ENCODE measurements around the gene NEO1. TPM values are rescaled to one million over a fixed set of nuclear protein-coding genes. Genes with fewer than 3 reads are reported as not detected.

Gene NEO1
- total RNA-seq = 1 to 10 TPM; 3.6 to 8.0 TPM

GRCh38 chr15:73051807-73052652 lies at the start of gene NEO1:
TSS of gene NEO1 (plus strand) at chr15:73052463. CDS start at chr15:73052676, 213 bp downstream.
- Mint-ChIP-seq H3K27ac (peak within 1 kb of the TSS in 1 of 2 donors; percentile 23), H3K4me1 (ENCODE audit: low read depth in 2 of 2) (peaks cover 6 to 7% of the 10 kb centered on the region in 2 donors), H3K36me3 (no peaks in the 10 kb centered on the region), H3K27me3 (peaks cover 14 to 16% of the 10 kb centered on the region in 2 donors), H3K4me3 (peak within 1 kb of the TSS; percentile 82), H3K9me3 (no peaks in the 10 kb centered on the region)
- DNase-seq (ENCODE audit: low spot score) = peak; percentile 86
- ATAC-seq = peak; percentile 90 to 91

GRCh38 chr15:73004462-73004861 lies 47.8 kb upstream of the NEO1 start:
- H3K9me3 Mint-ChIP-seq = no peaks in the 10 kb centered on the region
- peaks cover 0 to 6% of the 10 kb centered on the region in 2 donors for H3K4me1 Mint-ChIP-seq (ENCODE audit: low read depth in 2 of 2)
- no peak overlapping the region for H3K4me3 Mint-ChIP-seq
- ATAC-seq (no peak), DNase-seq (ENCODE audit: low spot score) (no peak)
- no peaks in the 10 kb centered on the region for H3K36me3 Mint-ChIP-seq
- H3K27me3 Mint-ChIP-seq = peaks cover 18 to 23% of the 10 kb centered on the region in 2 donors
- no peak overlapping the region for H3K27ac Mint-ChIP-seq

GRCh38 chr15:73005032-73005431 lies 47.2 kb upstream of the NEO1 start:
- DNase-seq (ENCODE audit: low spot score) = no peak
- Mint-ChIP-seq H3K4me1 (ENCODE audit: low read depth in 2 of 2) (peaks cover 0 to 6% of the 10 kb centered on the region in 2 donors), H3K36me3 (no peaks in the 10 kb centered on the region), H3K27me3 (peaks cover 18 to 23% of the 10 kb centered on the region in 2 donors), H3K27ac (no peak overlapping the region), H3K9me3 (no peaks in the 10 kb centered on the region), H3K4me3 (no peak overlapping the region)
- no peak for ATAC-seq

DNA sequence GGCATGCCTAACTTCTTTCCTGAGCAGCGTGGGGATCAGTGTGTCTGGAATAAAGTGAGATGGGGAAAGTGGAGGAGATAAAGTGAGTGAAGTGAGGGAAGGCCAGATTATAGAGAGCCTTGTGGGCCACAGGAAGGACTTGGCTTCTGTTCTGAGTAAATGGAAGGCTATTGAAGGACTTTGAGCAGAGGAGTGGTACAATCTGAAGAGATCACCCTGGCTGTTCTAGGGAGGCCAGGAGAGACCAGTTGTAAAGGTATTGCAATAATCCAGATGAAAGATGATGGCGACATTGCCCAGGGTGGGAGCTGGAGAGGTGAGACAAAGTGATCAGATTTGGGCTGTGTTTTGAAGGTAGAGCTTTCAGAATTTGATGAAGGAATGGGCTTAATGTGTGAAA lies 46.8 kb upstream of the NEO1 start:
- H3K9me3 Mint-ChIP-seq = no peaks in the 10 kb centered on the region
- no peak for ATAC-seq
- H3K27me3 Mint-ChIP-seq = peaks cover 18 to 23% of the 10 kb centered on the region in 2 donors
- peaks cover 0 to 6% of the 10 kb centered on the region in 2 donors for H3K4me1 Mint-ChIP-seq (ENCODE audit: low read depth in 2 of 2)
- no peak for DNase-seq (ENCODE audit: low spot score)
- H3K36me3 Mint-ChIP-seq = no peaks in the 10 kb centered on the region
- no peak overlapping the region for H3K4me3 Mint-ChIP-seq
- no peak overlapping the region for H3K27ac Mint-ChIP-seq

GRCh38 chr15:73006523-73006922 lies 45.7 kb upstream of the NEO1 start:
- no peak overlapping the region for H3K27ac Mint-ChIP-seq
- peaks cover 0 to 6% of the 10 kb centered on the region in 2 donors for H3K4me1 Mint-ChIP-seq (ENCODE audit: low read depth in 2 of 2)
- peaks cover 18 to 23% of the 10 kb centered on the region in 2 donors for H3K27me3 Mint-ChIP-seq
- H3K4me3 Mint-ChIP-seq = no peak overlapping the region
- no peaks in the 10 kb centered on the region for H3K36me3 Mint-ChIP-seq
- no peak for DNase-seq (ENCODE audit: low spot score)
- ATAC-seq = no peak
- no peaks in the 10 kb centered on the region for H3K9me3 Mint-ChIP-seq

DNA sequence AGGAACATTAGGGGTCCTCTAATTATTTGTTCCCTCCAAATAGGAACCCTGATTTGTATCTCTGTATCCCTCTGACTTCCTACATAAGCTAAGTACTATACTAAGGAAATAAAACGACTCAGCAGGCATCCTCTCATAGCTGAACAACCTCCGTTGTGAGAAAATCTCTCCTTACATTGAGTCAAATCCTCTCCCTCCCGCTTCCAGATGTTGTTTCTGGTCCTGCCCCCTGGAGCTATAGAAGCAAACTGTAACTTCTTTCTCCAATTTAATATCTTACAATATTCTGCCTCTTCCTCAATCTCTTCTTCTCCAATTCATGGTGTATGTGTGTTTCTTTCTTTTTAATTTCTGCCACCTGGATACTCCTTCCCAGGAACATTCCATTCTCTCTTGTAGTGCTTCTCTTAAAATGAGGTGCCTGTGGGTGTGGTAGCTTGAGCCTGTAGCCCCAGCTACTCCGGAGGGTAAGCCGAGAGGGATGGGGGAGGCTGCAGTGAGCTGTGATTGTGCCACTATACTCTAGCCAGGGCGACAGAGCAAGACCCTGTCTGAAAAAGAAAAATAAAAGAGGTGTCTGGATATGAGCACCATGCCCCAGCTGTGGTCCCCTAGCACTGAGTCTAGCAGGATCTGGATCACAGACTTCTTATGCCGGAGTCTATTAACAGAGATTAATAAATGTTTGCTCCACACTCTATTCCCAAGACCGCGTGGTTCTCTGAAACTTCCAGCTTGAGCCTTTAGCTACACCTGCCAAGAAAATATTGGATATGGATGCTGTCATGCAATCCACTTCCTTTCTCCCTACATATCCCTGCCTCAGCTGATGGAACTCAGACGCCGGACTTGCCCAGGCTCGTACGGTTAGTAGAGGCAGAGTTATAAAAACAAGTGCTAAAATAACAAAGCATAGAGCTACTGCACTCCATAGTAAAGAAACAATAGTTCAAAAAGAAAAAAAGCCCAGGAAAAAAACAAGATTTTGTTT lies 42.9 kb upstream of the NEO1 start:
- Mint-ChIP-seq H3K4me1 (ENCODE audit: low read depth in 2 of 2) (peaks cover 0 to 6% of the 10 kb centered on the region in 2 donors), H3K27ac (no peak overlapping the region), H3K27me3 (peaks cover 18 to 25% of the 10 kb centered on the region in 2 donors), H3K4me3 (no peak overlapping the region), H3K9me3 (no peaks in the 10 kb centered on the region), H3K36me3 (no peaks in the 10 kb centered on the region)
- no peak for ATAC-seq
- DNase-seq (ENCODE audit: low spot score) = no peak

DNA sequence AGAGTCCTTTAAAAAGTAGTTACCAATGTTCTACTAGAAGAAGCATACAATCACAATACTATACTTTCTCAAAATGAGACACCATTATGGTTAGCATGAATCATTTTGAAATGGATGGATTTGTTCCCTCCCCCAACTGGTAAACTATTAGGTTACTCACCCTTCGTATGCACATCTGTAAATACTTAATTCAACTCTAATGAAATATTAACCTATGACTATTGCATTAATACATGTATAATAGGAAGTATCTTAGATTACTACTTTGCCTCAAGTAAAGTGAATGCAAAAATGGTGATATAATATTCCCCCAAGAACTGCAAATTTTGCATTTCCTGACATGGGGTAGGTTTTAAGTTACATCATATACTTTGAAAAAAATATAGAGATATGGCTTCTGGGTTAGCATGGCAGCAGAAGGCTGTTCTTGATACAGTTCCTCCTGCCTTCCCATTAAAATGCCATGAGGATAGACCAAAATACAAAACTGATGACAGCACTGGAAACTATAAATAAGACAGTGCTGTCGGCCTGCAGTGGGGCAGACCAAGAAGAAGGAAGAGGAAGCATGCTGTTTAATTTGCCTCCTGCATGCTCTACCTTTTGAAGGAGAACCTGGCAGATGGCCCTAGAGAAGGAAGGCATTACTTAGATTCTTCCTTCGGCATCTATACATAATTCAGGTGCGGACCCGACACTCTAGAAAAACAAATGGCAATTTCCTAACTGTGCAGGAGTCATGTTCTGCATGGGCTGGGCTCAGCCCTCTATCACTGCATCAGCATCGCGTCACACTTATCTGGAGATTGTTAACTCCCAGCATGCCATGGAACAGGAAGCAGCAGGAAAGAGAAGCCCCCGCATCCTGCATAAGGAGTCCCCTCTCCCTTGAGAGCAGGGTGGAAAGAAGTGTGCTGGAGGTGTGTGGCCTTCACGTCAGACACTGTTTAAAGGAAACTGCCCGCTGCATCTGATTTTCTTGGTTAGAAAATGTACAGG lies 41.8 kb upstream of the NEO1 start:
- H3K4me3 Mint-ChIP-seq = no peak overlapping the region
- no peaks in the 10 kb centered on the region for H3K9me3 Mint-ChIP-seq
- peaks cover 0 to 6% of the 10 kb centered on the region in 2 donors for H3K4me1 Mint-ChIP-seq (ENCODE audit: low read depth in 2 of 2)
- H3K27me3 Mint-ChIP-seq = peaks cover 8 to 19% of the 10 kb centered on the region in 2 donors
- H3K36me3 Mint-ChIP-seq = no peaks in the 10 kb centered on the region
- no peak for ATAC-seq
- no peak overlapping the region for H3K27ac Mint-ChIP-seq
- DNase-seq (ENCODE audit: low spot score) = no peak

DNA sequence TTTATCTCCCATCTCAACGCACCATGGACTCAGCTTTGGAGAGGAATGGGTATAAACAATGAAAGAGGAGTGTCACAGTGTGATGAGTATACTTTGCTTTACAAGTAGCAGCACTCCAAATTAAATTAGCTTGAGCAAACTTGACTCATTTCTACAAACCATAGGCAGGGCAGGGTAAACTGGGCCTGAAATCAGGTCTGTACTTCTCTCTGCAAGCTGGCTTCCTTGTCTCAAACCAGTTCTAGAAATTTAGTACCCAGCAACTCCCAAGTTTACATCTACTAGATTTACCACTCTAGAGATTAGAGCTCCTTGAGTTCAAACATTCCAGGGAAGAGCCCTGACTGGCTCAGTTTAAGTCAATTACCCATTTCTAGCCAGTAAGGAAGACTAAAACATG lies 37.4 kb upstream of the NEO1 start:
- Mint-ChIP-seq H3K27ac (no peak overlapping the region), H3K4me1 (ENCODE audit: low read depth in 2 of 2) (no peaks in the 10 kb centered on the region), H3K36me3 (no peaks in the 10 kb centered on the region), H3K9me3 (no peaks in the 10 kb centered on the region), H3K4me3 (no peak overlapping the region), H3K27me3 (peaks cover 0 to 10% of the 10 kb centered on the region in 2 donors)
- ATAC-seq (no peak), DNase-seq (ENCODE audit: low spot score) (no peak)

DNA sequence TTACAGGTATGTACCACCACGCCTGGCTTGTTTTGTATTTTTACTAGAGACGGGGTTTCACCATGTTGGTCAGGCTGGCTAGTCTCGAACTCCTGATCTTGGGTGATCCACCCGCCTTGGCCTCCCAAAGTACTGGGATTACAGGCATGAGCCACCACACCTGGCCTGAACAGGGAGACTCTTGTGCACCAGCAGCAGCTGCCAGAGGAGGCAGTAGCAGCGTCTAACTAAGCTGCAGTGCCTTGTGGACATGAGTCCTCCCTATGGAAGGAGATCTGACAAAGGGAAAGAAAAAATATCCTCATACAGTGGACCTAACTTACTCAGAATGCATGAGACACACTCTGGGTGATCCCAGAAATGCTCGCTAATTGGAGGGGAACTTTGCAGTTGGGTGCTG lies 36.8 kb upstream of the NEO1 start:
- Mint-ChIP-seq H3K27ac (no peak overlapping the region), H3K9me3 (no peaks in the 10 kb centered on the region), H3K27me3 (peaks cover 2 to 14% of the 10 kb centered on the region in 2 donors), H3K4me3 (no peak overlapping the region), H3K4me1 (ENCODE audit: low read depth in 2 of 2) (no peaks in the 10 kb centered on the region), H3K36me3 (no peaks in the 10 kb centered on the region)
- DNase-seq (ENCODE audit: low spot score) = no peak
- ATAC-seq = no peak

GRCh38 chr15:73017987-73018386 lies 34.3 kb upstream of the NEO1 start:
- H3K36me3 Mint-ChIP-seq = no peaks in the 10 kb centered on the region
- H3K4me3 Mint-ChIP-seq = no peak overlapping the region
- H3K27me3 Mint-ChIP-seq = peaks cover 18 to 24% of the 10 kb centered on the region in 2 donors
- H3K9me3 Mint-ChIP-seq = no peaks in the 10 kb centered on the region
- H3K27ac Mint-ChIP-seq = no peak overlapping the region
- H3K4me1 Mint-ChIP-seq (ENCODE audit: low read depth in 2 of 2) = no peaks in the 10 kb centered on the region
- no peak for ATAC-seq
- no peak for DNase-seq (ENCODE audit: low spot score)

DNA sequence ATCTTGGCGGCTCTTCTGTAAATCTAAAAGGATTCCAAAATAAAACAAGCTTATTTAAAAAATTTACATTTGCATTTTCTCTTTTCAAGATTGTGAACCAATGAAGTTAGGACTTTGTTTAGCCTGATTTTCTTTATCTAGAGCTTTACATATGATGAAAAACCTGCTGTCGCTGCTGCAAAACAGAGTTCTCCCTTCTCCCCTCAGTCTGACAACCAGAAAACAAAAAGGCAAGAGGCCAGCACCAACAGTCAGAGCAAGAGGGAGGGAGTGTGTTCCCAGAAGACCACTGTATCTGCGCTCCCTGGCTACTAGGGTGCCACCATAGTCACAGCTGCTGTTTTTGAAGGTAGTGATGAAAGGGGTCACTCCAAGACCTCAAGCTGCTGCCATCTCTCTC lies 33.1 kb upstream of the NEO1 start:
- no peak for ATAC-seq
- H3K27ac Mint-ChIP-seq = no peak overlapping the region
- peaks cover 18 to 22% of the 10 kb centered on the region in 2 donors for H3K27me3 Mint-ChIP-seq

DNA sequence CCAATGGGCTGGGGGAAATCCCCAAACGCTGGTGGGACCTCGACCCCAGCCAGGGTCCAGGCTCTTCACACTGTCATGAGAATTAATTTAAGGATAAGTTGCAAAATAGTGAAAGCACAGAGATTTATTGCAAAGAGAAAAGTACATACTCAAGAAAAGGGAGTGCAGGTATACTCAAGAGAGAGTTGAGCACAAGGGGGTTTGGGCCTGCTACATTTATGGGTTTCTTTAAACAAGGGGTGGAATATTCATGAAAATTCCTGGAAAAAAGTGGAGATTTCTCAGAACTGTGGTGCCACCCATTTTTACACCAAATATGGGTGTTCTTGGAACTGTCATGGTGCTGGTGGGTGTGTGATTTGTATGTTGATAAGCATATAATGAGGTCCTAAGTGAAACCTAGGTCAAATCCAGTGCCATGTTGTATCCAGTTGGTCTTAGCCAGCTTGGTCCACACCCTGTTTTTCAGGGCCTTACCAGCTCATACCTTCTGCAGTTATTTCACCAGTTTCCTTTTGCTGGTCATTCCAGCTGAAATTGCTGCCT lies 32.6 kb upstream of the NEO1 start:
- Mint-ChIP-seq H3K4me3 (no peak overlapping the region), H3K27ac (no peak overlapping the region), H3K9me3 (no peaks in the 10 kb centered on the region), H3K4me1 (ENCODE audit: low read depth in 2 of 2) (no peaks in the 10 kb centered on the region), H3K36me3 (no peaks in the 10 kb centered on the region), H3K27me3 (peaks cover 18 to 22% of the 10 kb centered on the region in 2 donors)
- ATAC-seq (no peak), DNase-seq (ENCODE audit: low spot score) (no peak)

More for the DNA sequence above, 33.1 kb upstream of the NEO1 start:
- no peak for DNase-seq (ENCODE audit: low spot score)
- no peaks in the 10 kb centered on the region for H3K4me1 Mint-ChIP-seq (ENCODE audit: low read depth in 2 of 2)
- H3K36me3 Mint-ChIP-seq = no peaks in the 10 kb centered on the region
- H3K4me3 Mint-ChIP-seq = no peak overlapping the region
- H3K9me3 Mint-ChIP-seq = no peaks in the 10 kb centered on the region
